Mucosa of stomach (tissue), 1 donor: ENCODE results near the gene GC.

Source experiments
- H3K27me3 ChIP-seq: one replicate; pipeline ENCODE4 v1.7.0; 2013; ENCODE audit warnings: mild to moderate bottlenecking, low read length; ENCODE audit not compliant: control insufficient read depth, insufficient read depth
- H3K36me3 ChIP-seq: one replicate; pipeline ENCODE4 v1.7.0; 2013; ENCODE audit warnings: low read length; ENCODE audit not compliant: control insufficient read depth, insufficient read depth
- H3K4me1 ChIP-seq: one replicate; pipeline ENCODE4 v1.7.0; 2013; ENCODE audit warnings: mild to moderate bottlenecking, low read length; ENCODE audit not compliant: control insufficient read depth, insufficient read depth
- H3K4me3 ChIP-seq: one replicate; pipeline ENCODE4 v1.7.0; 2013; ENCODE audit warnings: low read length
- H3K9ac ChIP-seq: one replicate; pipeline ENCODE4 v1.7.0; 2013; ENCODE audit warnings: mild to moderate bottlenecking, low read length, moderate library complexity
- H3K9me3 ChIP-seq: one replicate; pipeline ENCODE4 v1.7.0; 2013; ENCODE audit warnings: mild to moderate bottlenecking, low read length, moderate library complexity; ENCODE audit not compliant: control insufficient read depth
- donor health status: Pancreatic carcinoma.

GC gene

DNA sequence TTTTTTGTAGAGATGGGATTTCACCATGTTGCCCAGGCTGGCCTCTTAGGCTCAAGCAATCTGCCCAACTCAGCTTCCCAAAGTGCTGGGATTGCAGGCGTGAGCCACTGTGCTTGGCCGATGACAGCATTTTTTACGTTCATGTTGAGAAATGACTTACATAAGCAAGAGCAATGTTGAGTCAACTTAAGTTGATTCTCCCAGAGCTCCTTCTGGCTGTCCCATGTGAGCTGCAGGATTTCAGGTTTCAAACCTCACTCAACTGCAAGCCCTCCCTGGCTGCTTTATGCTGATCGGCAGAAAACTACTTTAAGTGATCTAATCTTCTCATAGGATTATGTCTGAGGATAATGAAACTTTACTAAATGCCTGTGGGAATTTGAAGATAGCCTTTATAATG is 86.8 kb downstream of the GC start:
- H3K4me3 ChIP-seq = no peak overlapping the region
- no peaks in the 10 kb centered on the region for H3K4me1 ChIP-seq
- no peaks in the 10 kb centered on the region for H3K27me3 ChIP-seq
- no peaks in the 10 kb centered on the region for H3K9me3 ChIP-seq
- no peaks in the 10 kb centered on the region for H3K36me3 ChIP-seq
- H3K9ac ChIP-seq = no peak overlapping the region

GRCh38 chr4:71694961-71695360 is 88.9 kb downstream of the GC start:
- H3K36me3 ChIP-seq = no peaks in the 10 kb centered on the region
- H3K9me3 ChIP-seq = no peaks in the 10 kb centered on the region
- no peaks in the 10 kb centered on the region for H3K4me1 ChIP-seq
- no peaks in the 10 kb centered on the region for H3K27me3 ChIP-seq
- no peak overlapping the region for H3K9ac ChIP-seq
- no peak overlapping the region for H3K4me3 ChIP-seq

DNA sequence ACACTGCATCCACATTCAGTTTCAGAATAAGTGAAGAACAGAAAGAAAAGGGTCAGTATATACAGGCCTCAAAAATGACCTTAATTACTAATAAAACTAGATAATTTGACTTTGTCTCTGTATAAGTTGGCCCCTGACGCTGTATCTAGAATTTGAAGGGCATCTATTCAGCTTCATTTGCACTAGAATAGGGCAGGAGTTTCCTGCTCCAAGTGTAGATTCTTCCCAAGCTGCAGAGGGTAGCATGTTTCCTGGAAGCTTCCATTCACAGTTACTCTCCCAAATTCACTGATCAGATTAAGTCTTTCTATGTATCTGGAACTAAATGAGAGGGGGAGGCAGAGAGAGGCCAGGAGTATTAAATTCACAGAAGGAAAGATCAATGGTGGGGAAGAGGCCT is 90.9 kb downstream of the GC start:
- Histone ChIP-seq H3K4me3 (no peak overlapping the region), H3K36me3 (no peaks in the 10 kb centered on the region), H3K9me3 (no peaks in the 10 kb centered on the region), H3K4me1 (no peaks in the 10 kb centered on the region), H3K27me3 (no peaks in the 10 kb centered on the region), H3K9ac (no peak overlapping the region)

- Histone ChIP-seq H3K27me3 (no peaks in the 10 kb centered on the region), H3K9me3 (no peaks in the 10 kb centered on the region), H3K4me3 (no peak overlapping the region), H3K9ac (no peak overlapping the region), H3K36me3 (no peaks in the 10 kb centered on the region), H3K4me1 (no peaks in the 10 kb centered on the region)
These were observed 91.7 kb downstream of the GC start for GRCh38 chr4:71692198-71692597.
